ENCODE results near the gene LRRC25. TPM values are rescaled to one million over a fixed set of nuclear protein-coding genes. Genes with fewer than 3 reads are reported as not detected.
"Not testable (repeated sequence)": the region's sequence is repeated elsewhere in the genome, so short reads cannot be mapped to it uniquely, and the experiment has no call there.

LRRC25 gene
- total and polyA plus RNA-seq, 4 experiments from 2014 or later, result 0.07 to 0.91 (median 0.73) TPM; not detected in 1

- H3K4me1 Mint-ChIP-seq; H3K36me3 Mint-ChIP-seq; H3K27me3 ChIP-seq (ENCODE audit: insufficient read depth, low read length); H3K27me3 Mint-ChIP-seq; H3K4me1 ChIP-seq (ENCODE audit: insufficient read depth, low read length); H3K9me3 Mint-ChIP-seq; intact Hi-C loops (cut with micrococcal nuclease); H3K9me3 ChIP-seq (ENCODE audit: control insufficient read depth in 1 of 2, low read length in 2 of 2); H3K27ac ChIP-seq (ENCODE audit: low read depth, low read length); DNase-seq; H3K36me3 ChIP-seq (ENCODE audit: insufficient read depth, low read length); POLR2A ChIA-PET (ENCODE audit: partially characterized antibody); H3K4me3 ChIP-seq (ENCODE audit: low read length in 2 of 2); H3K4me3 Mint-ChIP-seq: not testable (repeated sequence)
- CTCF ChIA-PET (ENCODE audit: partially characterized antibody), result interaction anchor here (1.6 to 3.6 kb wide), 2 partner anchors 9 to 14 kb away, joined by 5 to 19 read pairs; no protein-coding TSS in a partner anchor
- H3K27ac Mint-ChIP-seq, result peak overlapping the region in 1 of 7 donors; percentile 57
Observed at GRCh38 chr19:18402455-18403248, 5.2 kb upstream of the LRRC25 start.

GRCh38 chr19:18401580-18402112 is 4.2 kb upstream of the LRRC25 start:
- Mint-ChIP-seq H3K27ac (no peak overlapping the region), H3K4me3 (no peak overlapping the region), H3K36me3 (no peaks in the 10 kb centered on the region), H3K4me1 (no peaks in the 10 kb centered on the region), H3K9me3 (no peaks in the 10 kb centered on the region), H3K27me3 (peaks cover 3 to 6% of the 10 kb centered on the region in 2 donors)
- ChIA-PET CTCF (ENCODE audit: partially characterized antibody) (interaction anchor here (0.8 to 3.6 kb wide), 3 partner anchors 10 to 16 kb away, joined by 3 to 19 read pairs (median 5); partner anchors contain the start of gene GDF15), POLR2A (ENCODE audit: partially characterized antibody) (no interaction called here)
- H3K9me3 ChIP-seq (ENCODE audit: control insufficient read depth in 1 of 2, low read length in 2 of 2), result no peaks in the 10 kb centered on the region
- no peak for DNase-seq
- H3K27me3 ChIP-seq (ENCODE audit: insufficient read depth, low read length), result peaks cover 4% of the 10 kb centered on the region
- H3K4me3 ChIP-seq (ENCODE audit: low read length in 2 of 2), result no peak overlapping the region
- H3K36me3 ChIP-seq (ENCODE audit: insufficient read depth, low read length), result no peaks in the 10 kb centered on the region
- H3K27ac ChIP-seq (ENCODE audit: low read depth, low read length), result no peak overlapping the region
- peaks cover 8% of the 10 kb centered on the region for H3K4me1 ChIP-seq (ENCODE audit: insufficient read depth, low read length)
- intact Hi-C loops (cut with micrococcal nuclease), result no loop called here

GRCh38 chr19:18399008-18399407 is 1.6 kb upstream of the LRRC25 start:
- intact Hi-C loops (cut with micrococcal nuclease), result no loop called here
- H3K4me1 Mint-ChIP-seq, result no peaks in the 10 kb centered on the region
- Histone ChIP-seq H3K27me3 (ENCODE audit: insufficient read depth, low read length) (peaks cover 8% of the 10 kb centered on the region), H3K4me1 (ENCODE audit: insufficient read depth, low read length) (peaks cover 8% of the 10 kb centered on the region), H3K4me3 (ENCODE audit: low read length in 2 of 2) (no peak overlapping the region), H3K27ac (ENCODE audit: low read depth, low read length) (no peak overlapping the region), H3K36me3 (ENCODE audit: insufficient read depth, low read length) (no peaks in the 10 kb centered on the region), H3K9me3 (ENCODE audit: control insufficient read depth in 1 of 2, low read length in 2 of 2) (no peaks in the 10 kb centered on the region)
- ChIA-PET CTCF (ENCODE audit: partially characterized antibody) (interaction anchor here (3.6 kb wide), 1 partner anchor 10 kb away, joined by 19 read pairs; no protein-coding TSS in a partner anchor), POLR2A (ENCODE audit: partially characterized antibody) (no interaction called here)
- H3K27ac Mint-ChIP-seq, result no peak overlapping the region
- H3K36me3 Mint-ChIP-seq, result no peaks in the 10 kb centered on the region
- DNase-seq, result no peak
- peaks cover 6 to 10% of the 10 kb centered on the region in 2 donors for H3K27me3 Mint-ChIP-seq
- H3K9me3 Mint-ChIP-seq, result no peaks in the 10 kb centered on the region
- H3K4me3 Mint-ChIP-seq, result no peak overlapping the region

- Histone ChIP-seq H3K9me3 (ENCODE audit: control insufficient read depth in 1 of 2, low read length in 2 of 2) (no peaks in the 10 kb centered on the region), H3K36me3 (ENCODE audit: insufficient read depth, low read length) (no peaks in the 10 kb centered on the region), H3K27me3 (ENCODE audit: insufficient read depth, low read length) (peaks cover 8% of the 10 kb centered on the region), H3K4me3 (ENCODE audit: low read length in 2 of 2) (no peak overlapping the region), H3K27ac (ENCODE audit: low read depth, low read length) (no peak overlapping the region), H3K4me1 (ENCODE audit: insufficient read depth, low read length) (peaks cover 8% of the 10 kb centered on the region)
- intact Hi-C loops (cut with micrococcal nuclease), result no loop called here
- POLR2A ChIA-PET (ENCODE audit: partially characterized antibody), result no interaction called here
- Mint-ChIP-seq H3K4me1 (no peaks in the 10 kb centered on the region), H3K27me3 (peaks cover 8 to 14% of the 10 kb centered on the region in 2 donors), H3K4me3 (peak overlapping the region in 1 of 8 donors; percentile 5), H3K9me3 (no peaks in the 10 kb centered on the region), H3K36me3 (no peaks in the 10 kb centered on the region), H3K27ac (no peak overlapping the region)
- no peak for DNase-seq
- CTCF ChIA-PET (ENCODE audit: partially characterized antibody), result interaction anchor here (1.2 to 1.6 kb wide), 2 partner anchors 9 to 117 kb away, joined by 4 to 8 read pairs; no protein-coding TSS in a partner anchor
Observed at GRCh38 chr19:18396471-18397241, 766 bp downstream of the LRRC25 start.

GRCh38 chr19:18393836-18394235 is 3.6 kb downstream of the LRRC25 start:
- H3K36me3 Mint-ChIP-seq, result no peaks in the 10 kb centered on the region
- Histone ChIP-seq H3K36me3 (ENCODE audit: insufficient read depth, low read length) (no peaks in the 10 kb centered on the region), H3K4me1 (ENCODE audit: insufficient read depth, low read length) (peaks cover 8% of the 10 kb centered on the region), H3K9me3 (ENCODE audit: control insufficient read depth in 1 of 2, low read length in 2 of 2) (no peaks in the 10 kb centered on the region), H3K4me3 (ENCODE audit: low read length in 2 of 2) (no peak overlapping the region), H3K27me3 (ENCODE audit: insufficient read depth, low read length) (peaks cover 8% of the 10 kb centered on the region), H3K27ac (ENCODE audit: low read depth, low read length) (no peak overlapping the region)
- DNase-seq, result no peak
- no peak overlapping the region for H3K27ac Mint-ChIP-seq
- ChIA-PET POLR2A (ENCODE audit: partially characterized antibody) (no interaction called here), CTCF (ENCODE audit: partially characterized antibody) (interaction anchor here (0.9 to 1.6 kb wide), 3 partner anchors 28 to 115 kb away, joined by 3 to 4 read pairs (median 4); no protein-coding TSS in a partner anchor)
- no peaks in the 10 kb centered on the region for H3K4me1 Mint-ChIP-seq
- intact Hi-C loops (cut with micrococcal nuclease), result no loop called here
- peaks cover 8 to 14% of the 10 kb centered on the region in 2 donors for H3K27me3 Mint-ChIP-seq
- H3K9me3 Mint-ChIP-seq, result no peaks in the 10 kb centered on the region
- H3K4me3 Mint-ChIP-seq, result no peak overlapping the region

- DNase-seq, result no peak
- H3K9me3 Mint-ChIP-seq, result no peaks in the 10 kb centered on the region
- POLR2A ChIA-PET (ENCODE audit: partially characterized antibody), result no interaction called here
- peaks cover 7% of the 10 kb centered on the region for H3K27me3 ChIP-seq (ENCODE audit: insufficient read depth, low read length)
- CTCF ChIA-PET (ENCODE audit: partially characterized antibody), result interaction anchor here (1.4 to 1.6 kb wide), 2 partner anchors 27 to 114 kb away, joined by 4 read pairs; no protein-coding TSS in a partner anchor
- intact Hi-C loops (cut with micrococcal nuclease), result no loop called here
- no peak overlapping the region for H3K27ac Mint-ChIP-seq
- no peak overlapping the region for H3K27ac ChIP-seq (ENCODE audit: low read depth, low read length)
- no peaks in the 10 kb centered on the region for H3K36me3 ChIP-seq (ENCODE audit: insufficient read depth, low read length)
- H3K27me3 Mint-ChIP-seq, result peaks cover 8 to 10% of the 10 kb centered on the region in 2 donors
- H3K4me3 ChIP-seq (ENCODE audit: low read length in 2 of 2), result no peak overlapping the region
- no peaks in the 10 kb centered on the region for H3K9me3 ChIP-seq (ENCODE audit: control insufficient read depth in 1 of 2, low read length in 2 of 2)
- peaks cover 11% of the 10 kb centered on the region for H3K4me1 ChIP-seq (ENCODE audit: insufficient read depth, low read length)
- no peaks in the 10 kb centered on the region for H3K36me3 Mint-ChIP-seq
- no peak overlapping the region for H3K4me3 Mint-ChIP-seq
- H3K4me1 Mint-ChIP-seq, result peaks cover 0 to 8% (median 3%) of the 10 kb centered on the region in 4 donors
Observed at GRCh38 chr19:18392926-18393325, 4.5 kb downstream of the LRRC25 start.

GRCh38 chr19:18392417-18392816 is 5.0 kb downstream of the LRRC25 start:
- Mint-ChIP-seq H3K27me3 (peaks cover 6 to 9% of the 10 kb centered on the region in 2 donors), H3K4me1 (peaks cover 2 to 13% (median 5%) of the 10 kb centered on the region in 4 donors), H3K4me3 (no peak overlapping the region), H3K36me3 (no peaks in the 10 kb centered on the region), H3K27ac (no peak overlapping the region), H3K9me3 (no peaks in the 10 kb centered on the region)
- no peaks in the 10 kb centered on the region for H3K9me3 ChIP-seq (ENCODE audit: control insufficient read depth in 1 of 2, low read length in 2 of 2)
- no peak overlapping the region for H3K4me3 ChIP-seq (ENCODE audit: low read length in 2 of 2)
- intact Hi-C loops (cut with micrococcal nuclease), result no loop called here
- H3K27me3 ChIP-seq (ENCODE audit: insufficient read depth, low read length), result peaks cover 6% of the 10 kb centered on the region
- H3K4me1 ChIP-seq (ENCODE audit: insufficient read depth, low read length), result peaks cover 11% of the 10 kb centered on the region
- H3K36me3 ChIP-seq (ENCODE audit: insufficient read depth, low read length), result no peaks in the 10 kb centered on the region
- no peak overlapping the region for H3K27ac ChIP-seq (ENCODE audit: low read depth, low read length)
- ChIA-PET POLR2A (ENCODE audit: partially characterized antibody) (no interaction called here), CTCF (ENCODE audit: partially characterized antibody) (interaction anchor here (1.6 to 5.4 kb wide), 2 partner anchors 20 to 113 kb away, joined by 4 to 92 read pairs; no protein-coding TSS in a partner anchor)
- DNase-seq, result no peak
